A673 (cell line): ENCODE data around the gene GABRA1. TPM values are rescaled to one million over a fixed set of nuclear protein-coding genes. Genes with fewer than 3 reads are reported as not detected.

Experiments
- BruUV-seq: library from RNA; stranded (reverse); fragments of 400-500 nt; replicated peaks from 2 replicates; lab custom pipeline; 2021; lab: Mats Ljungman, UMichigan
- CTCF ChIA-PET: fragments of 300-600 bp; sonication (Branson Sonifier 250); formaldehyde crosslinking; loops from one replicate; lab custom pipeline; 2022; ENCODE audit warnings: antibody characterized with exemption; lab: Charles Lee
- POLR2A ChIA-PET: fragments of 300-600 bp; sonication (Branson Sonifier 250); formaldehyde crosslinking; loops from one replicate; lab custom pipeline; 2022; ENCODE audit warnings: antibody characterized with exemption; ENCODE audit not compliant: low non-redundant PET; lab: Charles Lee
- DNase-seq: peaks from one replicate; pipeline ENCODE4 v3.0.0-alpha.2; 2015; ENCODE audit warnings: low spot score
- H3K27ac ChIP-seq: fragments of 200-600 bp; sonication (generic); 2 replicates; pipeline ENCODE4 v1.5.1; 2016; ENCODE audit warnings: mixed run types, low read depth, mild to moderate bottlenecking, mixed read lengths, antibody characterized with exemption, low read length; ENCODE audit not compliant: poor library complexity, severe bottlenecking
- H3K27me3 ChIP-seq: fragments of 200-600 bp; sonication (generic); replicated peaks from 2 replicates; pipeline ENCODE4 v1.6.1; 2017; ENCODE audit warnings: mixed run types, low read depth, mild to moderate bottlenecking, mixed read lengths, antibody characterized with exemption, low read length; ENCODE audit not compliant: insufficient read depth, poor library complexity
- H3K36me3 ChIP-seq: fragments of 200-600 bp; sonication (generic); 2 replicates; pipeline ENCODE4 v1.6.1; 2016; ENCODE audit warnings: mixed run types, mild to moderate bottlenecking, mixed read lengths, antibody characterized with exemption, low read length; ENCODE audit not compliant: insufficient read depth, poor library complexity, severe bottlenecking
- H3K4me1 ChIP-seq: fragments of 200-600 bp; sonication (generic); 2 replicates; pipeline ENCODE4 v1.6.1; 2017; ENCODE audit warnings: mixed run types, mild to moderate bottlenecking, mixed read lengths, antibody characterized with exemption, low read length; ENCODE audit not compliant: insufficient read depth, poor library complexity, severe bottlenecking
- H3K4me3 ChIP-seq: fragments of 200-600 bp; sonication (generic); 2 replicates; pipeline ENCODE4 v1.5.1; 2016; ENCODE audit warnings: low read depth, mixed run types, mild to moderate bottlenecking, mixed read lengths, low read length; ENCODE audit not compliant: poor library complexity, severe bottlenecking
- H3K9me3 ChIP-seq: fragments of 200-600 bp; sonication (generic); 2 replicates; pipeline ENCODE4 v1.6.1; 2016; ENCODE audit warnings: mixed run types, low read depth, mild to moderate bottlenecking, mixed read lengths, antibody characterized with exemption, low read length; ENCODE audit not compliant: poor library complexity, severe bottlenecking
- CTCF ChIP-seq: fragments of 300-800, 200-600 bp; sonication (generic); conservative IDR thresholded peaks from 2 replicates; pipeline ENCODE4 v1.5.1; 2017; ENCODE audit warnings: low read depth, mild to moderate bottlenecking, antibody characterized with exemption, low read length, moderate library complexity, mixed read lengths
- EZH2 ChIP-seq: fragments of 200-600 bp; sonication (generic); IDR thresholded peaks from 2 replicates; pipeline ENCODE4 v1.6.1; 2017; ENCODE audit warnings: borderline replicate concordance, low read depth, mild to moderate bottlenecking, mixed read lengths, antibody characterized with exemption, low read length; ENCODE audit not compliant: poor library complexity, severe bottlenecking
- intact Hi-C: fragments of 100-400 bp; cut with micrococcal nuclease; formaldehyde crosslinking; loops from one replicate; pipeline ENCODE4 v1.10.0; 2022; ENCODE audit not compliant: unreplicated experiment
- total RNA-seq: library from RNA; stranded (reverse); gene quantifications from 2 replicates; pipeline ENCODE4 v1.2.3, GENCODE V29; 2021

GABRA1 gene
- total RNA-seq, 1 experiment from 2014 or later: not detected

GRCh38 chr5:161895514-161895913, 47.6 kb downstream of the GABRA1 start:
- Histone ChIP-seq H3K9me3 (no peaks in the 10 kb centered on the region), H3K27me3 (peaks cover 4% of the 10 kb centered on the region), H3K27ac (no peak overlapping the region), H3K36me3 (no peaks in the 10 kb centered on the region), H3K4me3 (no peak overlapping the region), H3K4me1 (no peaks in the 10 kb centered on the region)
- BruUV-seq: no TSS peak
- DNase-seq: no peak
- ChIA-PET POLR2A (no interaction called here), CTCF (no interaction called here)
- intact Hi-C loops: no loop called here
- no peak for TF ChIP-seq CTCF
- TF ChIP-seq EZH2: no peak

- no peak for DNase-seq
- intact Hi-C loops: no loop called here
- H3K4me1 ChIP-seq: no peaks in the 10 kb centered on the region
- ChIA-PET POLR2A (no interaction called here), CTCF (no interaction called here)
- H3K4me3 ChIP-seq: no peak overlapping the region
- no peaks in the 10 kb centered on the region for H3K9me3 ChIP-seq
- H3K36me3 ChIP-seq: no peaks in the 10 kb centered on the region
- no peak overlapping the region for H3K27ac ChIP-seq
- peaks cover 4% of the 10 kb centered on the region for H3K27me3 ChIP-seq
- TF ChIP-seq CTCF (no peak), EZH2 (no peak)
- no TSS peak for BruUV-seq
Measured at GRCh38 chr5:161897033-161897432, 49.1 kb downstream of the GABRA1 start.

- ChIA-PET POLR2A (no interaction called here), CTCF (no interaction called here)
- Histone ChIP-seq H3K4me1 (no peaks in the 10 kb centered on the region), H3K36me3 (no peaks in the 10 kb centered on the region), H3K27me3 (no peaks in the 10 kb centered on the region), H3K9me3 (no peaks in the 10 kb centered on the region), H3K4me3 (no peak overlapping the region), H3K27ac (no peak overlapping the region)
- TF ChIP-seq CTCF: no peak
- no peak for TF ChIP-seq EZH2
- intact Hi-C loops: no loop called here
- no TSS peak for BruUV-seq
- DNase-seq: no peak
Measured at GRCh38 chr5:161899590-161899989, 51.7 kb downstream of the GABRA1 start.
